Adrenal gland (tissue), 5 donors: ENCODE results near the gene STMN3.

Experiments used
- CTCF ChIP-seq, 6 experiments: fragments of 450-650 bp in 4 of 6; fragments of 200-600 bp in 2 of 6; sonication (generic) in 1 of 6; IDR thresholded peaks; 1 replicate in 5 of 6; 2 replicates in 1 of 6; pipeline versions ENCODE4 v1.5.1 to v1.8.0; 2016 to 2021; ENCODE audit warnings: antibody characterized with exemption in 6 of 6, mild to moderate bottlenecking in 2 of 6, moderate library complexity in 1 of 6
- POLR2A ChIP-seq, 2 donors: fragments of 450-650 bp; IDR thresholded peaks; one replicate each; pipeline ENCODE4 v1.6.1; 2017; ENCODE audit warnings: antibody characterized with exemption in 2 of 2, mild to moderate bottlenecking in 2 of 2, moderate library complexity in 1 of 2
- donor health status: DM: no; HTN: no; CAD: no.

DNA sequence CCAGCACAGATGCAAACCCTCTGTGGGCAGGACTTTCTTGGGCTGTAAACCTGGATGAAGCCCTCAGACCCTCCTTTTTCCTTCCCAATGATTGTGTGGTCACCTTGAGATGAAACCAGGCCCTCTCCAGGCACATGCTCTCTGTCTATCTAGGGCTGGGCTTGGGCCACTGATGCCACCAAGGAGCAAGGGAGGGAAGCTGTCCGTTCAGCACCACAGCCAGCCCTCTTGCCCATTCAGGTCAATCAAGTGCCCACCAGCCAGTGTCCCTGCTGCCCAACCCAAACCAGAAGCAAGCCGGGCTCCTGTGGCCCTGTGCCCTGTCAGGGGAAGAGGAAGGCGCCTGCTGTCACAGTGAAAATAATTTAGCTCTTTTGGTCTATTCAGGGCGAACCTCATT lies 8.0 kb downstream of the STMN3 start:
- no peak for TF ChIP-seq CTCF (IDR thresholded peaks at IDR 0.05)
- TF ChIP-seq POLR2A (IDR thresholded peaks at IDR 0.05), result no peak
